DMS79 treated with DMSO at 0.1 percent for 48 hours (cell line): Measurements from ENCODE around the gene FOXF2.
A peak's percentile ranks its signal among the peaks of the same experiment; 100 is the strongest.

Experiments
- DNase-seq: peaks from one replicate; lab custom pipeline; 2025; lab: John Stamatoyannopoulos, UW

Gene FOXF2

GRCh38 chr6:1407499-1407990, 18.2 kb downstream of the FOXF2 start:
- no peak for DNase-seq

GRCh38 chr6:1409774-1410465, 20.5 kb downstream of the FOXF2 start:
- no peak for DNase-seq

- no peak for DNase-seq
These were observed 23.5 kb downstream of the FOXF2 start for GRCh38 chr6:1412901-1413300.

GRCh38 chr6:1415416-1416063, 26.2 kb downstream of the FOXF2 start:
- no peak for DNase-seq

GRCh38 chr6:1416191-1416760, 26.9 kb downstream of the FOXF2 start:
- no peak for DNase-seq

GRCh38 chr6:1416820-1417219, 27.4 kb downstream of the FOXF2 start:
- no peak for DNase-seq

GRCh38 chr6:1417718-1418117, 28.3 kb downstream of the FOXF2 start:
- no peak for DNase-seq

GRCh38 chr6:1418471-1419191, 29.3 kb downstream of the FOXF2 start:
- no peak for DNase-seq

GRCh38 chr6:1420382-1420781, 31.0 kb downstream of the FOXF2 start:
- DNase-seq: no peak

- no peak for DNase-seq
These were observed 32.9 kb downstream of the FOXF2 start for GRCh38 chr6:1422290-1422689.

- no peak for DNase-seq
These were observed 34.2 kb downstream of the FOXF2 start for GRCh38 chr6:1423578-1423977.

- no peak for DNase-seq
These were observed 35.0 kb downstream of the FOXF2 start for GRCh38 chr6:1424306-1424927.

GRCh38 chr6:1426416-1426815, 37.0 kb downstream of the FOXF2 start:
- DNase-seq: no peak

- no peak for DNase-seq
These were observed 46.4 kb downstream of the FOXF2 start for GRCh38 chr6:1435806-1436205.

GRCh38 chr6:1436334-1437306, 47.2 kb downstream of the FOXF2 start:
- DNase-seq: peak; percentile 24

GRCh38 chr6:1437553-1438406, 48.4 kb downstream of the FOXF2 start:
- DNase-seq: no peak

GRCh38 chr6:1438471-1438881, 49.1 kb downstream of the FOXF2 start:
- DNase-seq: no peak

GRCh38 chr6:1439349-1439748, 50.0 kb downstream of the FOXF2 start:
- DNase-seq: no peak

- no peak for DNase-seq
These were observed 53.6 kb downstream of the FOXF2 start for GRCh38 chr6:1442929-1443328.
